HEK293 (cell line): ENCODE results near the gene OCSTAMP.

Experiments used
- CTCF ChIP-seq: fragments of 450-650 bp; formaldehyde crosslinking; IDR thresholded peaks from 2 replicates; pipeline ENCODE4 v1.5.1; 2016; ENCODE audit warnings: missing biosample characterization, missing genetic modification characterization
- ZNF48 ChIP-seq: fragments of 450-650 bp; formaldehyde crosslinking; IDR thresholded peaks from 2 replicates; pipeline ENCODE4 v1.5.1; 2016; ENCODE audit warnings: missing biosample characterization, missing genetic modification characterization

- TF ChIP-seq CTCF (tag by site-specific recombination) (no peak), ZNF48 (no peak)
These were observed 13.9 kb upstream of the OCSTAMP start for GRCh38 chr20:46564241-46564957.
